Activated CD4-positive, CD25-positive, alpha-beta regulatory T cell treated with anti-CD3 and anti-CD28 coated beads, Interleukin-2, amount 50 U/mL, for 16 hours (primary cell): ENCODE results near the gene CYB5A.

Experiments
- DNase-seq: peaks from one replicate; pipeline ENCODE4 v3.0.0-alpha.2; 2020; ENCODE audit warnings: low read depth, low spot score

The CYB5A gene

GRCh38 chr18:74278058-74278457 lies 13.7 kb downstream of the CYB5A start:
- no peak for DNase-seq

DNA sequence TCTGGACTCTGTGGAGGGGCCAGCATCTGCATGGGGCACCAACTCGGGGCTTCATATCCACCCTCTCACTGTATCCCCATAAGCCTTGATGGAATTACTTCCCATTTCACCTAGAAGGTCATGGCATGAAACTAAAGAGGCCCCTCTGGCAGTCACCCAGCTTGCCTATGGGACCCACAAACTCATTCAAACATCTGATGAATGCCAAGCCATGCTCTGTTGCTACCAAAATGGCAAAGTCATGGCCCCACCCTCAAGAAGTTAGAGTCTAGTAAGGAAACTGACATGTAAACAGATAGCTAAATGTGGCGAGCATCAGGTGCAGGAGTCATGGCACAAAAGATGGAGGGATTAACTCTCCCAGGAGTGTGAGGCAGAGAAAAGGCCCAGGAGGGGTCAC lies 14.5 kb downstream of the CYB5A start:
- DNase-seq = no peak

DNA sequence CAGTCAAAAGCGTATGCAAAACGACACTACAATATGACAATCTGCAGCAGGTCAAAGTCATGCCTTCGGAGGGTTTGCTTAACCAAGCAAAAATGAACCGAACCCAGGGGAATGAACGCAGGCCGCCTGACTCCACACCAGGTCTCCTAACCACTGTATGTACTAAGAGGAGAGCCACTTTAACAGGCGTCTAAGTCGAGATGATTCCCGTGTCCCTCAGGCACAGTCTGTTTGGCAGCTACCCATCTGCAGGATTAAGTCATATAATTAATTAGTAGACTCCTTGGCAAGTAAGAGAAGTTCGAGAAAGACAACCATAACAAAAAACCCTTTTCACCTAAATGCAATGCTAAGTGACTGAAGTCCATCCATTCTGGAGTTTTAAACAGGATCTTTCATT lies 15.2 kb downstream of the CYB5A start:
- DNase-seq = no peak

DNA sequence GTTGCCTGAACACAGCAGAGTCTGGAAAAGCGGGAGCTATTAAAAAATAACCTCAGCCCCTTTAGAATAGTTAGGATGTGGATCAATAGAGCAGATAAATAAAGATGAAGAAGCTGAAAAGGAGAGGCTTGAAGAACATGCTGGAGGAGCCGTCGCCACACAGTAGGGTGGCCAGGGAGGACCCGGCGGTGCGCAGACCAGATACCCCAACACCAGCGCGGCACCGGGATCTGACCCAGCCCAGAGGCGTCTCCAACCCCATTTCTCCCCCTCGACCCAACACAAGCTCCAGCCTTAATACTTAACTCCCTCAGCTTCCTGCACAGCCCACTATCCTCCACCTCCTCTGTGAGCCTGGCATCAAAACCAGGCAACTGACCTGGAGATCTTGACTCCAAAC lies 16.0 kb downstream of the CYB5A start:
- DNase-seq = no peak

DNA sequence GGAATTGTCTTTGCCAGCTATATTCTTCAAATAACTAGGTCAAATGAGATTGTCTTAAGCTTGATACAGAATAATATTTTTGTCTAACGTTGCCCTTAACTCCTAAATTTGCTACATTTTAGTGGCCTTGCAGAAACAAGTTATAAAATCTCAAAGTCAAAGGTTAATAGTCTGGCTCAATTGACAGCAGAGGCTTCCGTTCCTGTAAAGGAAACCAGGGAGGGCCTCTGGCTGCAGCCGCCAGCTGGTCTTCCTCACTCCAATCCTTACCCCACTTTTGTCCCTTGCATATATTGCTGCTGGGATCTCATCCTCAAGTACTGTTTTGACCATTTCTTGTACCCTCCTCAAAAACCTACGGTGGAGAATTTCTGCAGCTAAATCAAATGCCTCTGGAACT lies 17.1 kb downstream of the CYB5A start:
- no peak for DNase-seq

DNA sequence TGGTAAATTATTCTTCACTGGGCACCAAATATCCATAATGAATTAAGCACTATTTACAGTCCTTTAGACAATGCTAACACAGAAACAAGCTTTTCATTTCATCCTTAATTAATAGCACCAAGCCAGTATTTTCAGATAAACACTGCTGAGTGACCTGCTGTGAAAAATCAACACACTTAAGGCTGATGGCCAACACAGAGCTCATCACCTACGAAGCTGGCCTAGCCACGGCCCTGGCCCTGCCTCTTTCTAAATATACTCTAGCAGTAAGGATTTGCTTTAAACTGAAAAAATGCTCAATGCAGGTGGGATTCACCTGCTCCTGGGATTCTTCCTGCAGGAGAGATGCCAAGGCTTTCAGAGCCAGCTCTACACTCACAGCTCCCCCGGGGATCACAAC lies 18.4 kb downstream of the CYB5A start:
- no peak for DNase-seq

- DNase-seq = no peak
Measured at GRCh38 chr18:74271635-74272034, 20.1 kb downstream of the CYB5A start.

- no peak for DNase-seq
Measured at GRCh38 chr18:74268933-74269620, 22.7 kb downstream of the CYB5A start.

DNA sequence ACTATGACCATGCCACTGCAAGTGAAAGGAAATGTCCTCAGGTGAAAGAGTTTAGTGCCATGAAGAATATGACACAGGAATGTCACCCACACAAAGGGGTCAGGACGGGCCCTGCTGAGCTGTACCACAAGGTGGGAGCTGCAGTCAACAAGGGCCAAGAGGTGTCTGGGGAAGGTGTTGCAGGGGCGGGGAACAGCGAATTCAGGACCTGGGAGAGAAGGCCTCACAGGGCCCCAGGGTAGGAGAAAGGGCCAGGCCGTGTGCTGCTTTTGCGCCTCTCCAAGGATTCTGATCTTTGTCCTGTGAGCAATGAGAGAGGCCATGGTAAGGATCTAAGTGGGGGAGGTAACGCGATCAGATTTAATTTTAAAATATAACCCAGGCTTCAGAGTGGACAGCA lies 23.6 kb downstream of the CYB5A start:
- DNase-seq = no peak

DNA sequence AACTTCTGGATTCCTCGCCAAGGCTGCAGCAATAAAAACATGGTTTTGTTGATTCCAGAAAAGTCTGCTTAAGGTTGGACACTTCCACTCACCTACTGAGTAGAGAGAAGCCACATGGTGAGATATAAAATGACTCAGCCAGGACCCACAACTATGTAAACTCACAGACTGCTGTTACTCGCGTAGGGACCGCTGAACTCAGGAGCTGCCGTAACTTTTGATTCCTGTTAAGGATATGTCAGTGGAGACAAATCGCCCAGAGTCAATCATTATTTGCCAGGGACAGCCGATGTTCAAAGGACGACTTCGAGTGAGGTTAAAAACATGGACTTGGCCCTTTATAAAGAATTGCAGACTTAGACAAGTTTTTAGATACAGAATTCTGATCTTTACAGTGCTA lies 25.6 kb downstream of the CYB5A start:
- DNase-seq = no peak

DNA sequence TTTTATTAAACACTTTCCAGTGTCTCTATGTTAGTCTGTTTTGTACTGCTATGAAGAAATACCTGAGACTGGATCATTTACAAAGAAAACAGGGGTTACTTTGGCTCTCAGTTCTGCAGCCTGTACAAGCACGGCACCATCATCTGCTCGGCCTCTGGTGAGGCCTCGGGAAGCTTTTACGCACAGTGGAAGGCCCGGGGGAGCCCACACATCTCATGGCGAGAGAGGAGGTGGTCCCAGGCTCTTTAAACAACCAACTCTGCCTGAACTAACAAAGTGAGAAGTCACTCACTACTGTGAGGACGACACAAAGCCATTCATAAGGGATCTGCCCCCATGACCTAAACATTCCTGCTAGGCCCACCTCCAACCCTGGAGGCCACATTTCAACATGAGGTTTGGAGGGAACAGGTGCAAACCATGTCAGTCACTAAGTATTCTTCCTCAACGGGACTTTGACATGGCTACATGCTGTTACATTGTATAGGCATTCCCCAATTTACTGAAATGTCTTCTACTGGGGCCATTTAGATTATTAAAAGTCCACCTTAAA lies 26.1 kb downstream of the CYB5A start:
- DNase-seq = no peak

DNA sequence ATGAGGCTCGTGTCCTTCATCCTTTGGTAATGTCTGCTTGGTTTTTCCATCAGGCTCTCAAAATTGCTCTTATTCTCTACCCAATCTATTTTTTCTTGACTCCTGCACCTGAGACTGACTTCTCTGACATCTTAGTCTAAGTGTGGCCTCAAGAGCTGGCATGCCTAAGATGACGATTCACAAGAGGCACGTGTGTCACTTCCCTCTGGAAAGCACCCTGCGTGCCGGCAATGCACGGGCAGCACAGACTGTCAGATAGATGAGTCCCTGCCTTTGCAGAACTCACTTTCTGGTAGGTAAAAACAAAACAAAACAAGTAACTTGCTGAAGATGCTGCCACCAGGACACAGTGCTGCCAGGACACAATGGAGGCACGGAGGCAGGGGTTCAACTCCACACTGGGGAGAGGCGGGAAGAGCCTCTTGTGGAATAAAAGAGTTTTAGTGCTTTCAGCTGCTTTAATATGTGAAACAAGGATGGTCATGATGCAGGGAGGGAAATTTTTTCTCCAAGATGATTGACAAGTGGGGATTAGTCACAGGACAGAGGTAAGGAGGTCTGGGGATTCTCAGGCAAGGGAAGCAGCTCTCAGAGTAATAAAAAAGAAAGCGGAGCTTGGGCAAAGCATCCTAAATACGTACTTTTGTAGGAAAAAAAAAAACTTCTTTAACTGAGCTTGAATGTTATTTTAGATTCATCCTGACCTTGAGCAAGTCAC lies 27.3 kb downstream of the CYB5A start:
- DNase-seq = no peak

GRCh38 chr18:74261053-74261713 lies 30.6 kb downstream of the CYB5A start:
- no peak for DNase-seq

- DNase-seq = no peak
Measured at GRCh38 chr18:74259347-74259746, 32.4 kb downstream of the CYB5A start.

DNA sequence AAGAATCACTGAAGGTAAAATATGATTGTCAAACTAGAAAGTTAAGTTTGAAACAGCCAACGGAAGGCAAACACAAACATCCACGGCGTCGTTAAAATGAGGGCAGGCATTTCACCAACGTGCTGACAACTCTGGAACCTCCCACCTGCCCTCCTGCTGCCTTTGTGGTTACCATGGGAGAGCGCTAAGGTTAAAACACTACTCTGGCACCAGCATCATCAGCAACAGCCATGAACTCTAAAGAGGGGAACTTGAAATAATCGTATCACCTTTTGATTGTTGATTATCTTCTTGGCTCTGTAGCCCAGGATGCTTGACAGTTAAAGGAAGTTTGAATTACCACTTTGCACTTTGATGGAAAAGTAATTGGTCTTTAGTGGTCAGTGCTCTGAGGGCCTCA lies 34.7 kb downstream of the CYB5A start:
- DNase-seq = no peak

DNA sequence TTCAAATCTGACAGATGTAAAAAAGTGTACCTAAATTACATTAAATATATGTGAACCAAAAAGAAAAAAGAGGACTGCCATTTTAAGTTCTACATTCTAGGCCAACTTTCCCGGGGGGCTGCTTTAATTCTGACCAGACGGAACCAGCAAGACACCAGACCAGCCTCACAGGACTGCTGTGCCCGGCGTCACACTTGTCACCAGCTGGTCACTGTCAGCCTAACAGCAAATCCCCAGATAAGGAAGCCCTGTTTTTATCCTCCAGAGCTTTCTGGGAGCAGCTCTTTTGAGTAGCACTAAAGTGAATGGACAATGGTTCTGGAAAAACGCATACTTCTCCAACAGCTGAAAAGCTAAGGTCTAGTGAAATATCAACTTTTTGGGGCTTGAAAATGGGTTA lies 35.6 kb downstream of the CYB5A start:
- no peak for DNase-seq

DNA sequence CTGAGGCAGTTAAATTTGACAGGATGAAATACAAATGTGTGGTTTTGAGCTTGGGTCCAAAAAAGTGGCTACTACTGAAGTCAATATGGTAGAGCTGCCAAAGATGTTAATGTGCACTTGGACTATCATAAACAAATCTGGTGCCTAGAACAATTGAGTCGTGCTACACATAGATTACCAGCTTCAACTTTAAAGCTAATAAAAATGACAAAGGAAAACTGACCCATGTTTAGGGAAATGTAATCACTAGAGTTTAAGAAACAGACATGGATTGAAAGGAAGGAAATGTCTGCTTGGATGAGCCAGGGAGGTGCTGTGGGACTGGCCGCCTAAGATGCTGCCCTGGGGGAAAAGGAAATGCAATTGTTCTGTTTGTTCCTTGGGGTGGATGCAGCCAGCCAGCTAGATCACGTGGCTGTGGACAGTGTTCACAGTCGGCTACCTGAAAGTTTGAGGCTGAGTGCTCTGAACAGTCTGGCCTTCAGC lies 36.6 kb downstream of the CYB5A start:
- DNase-seq = no peak

GRCh38 chr18:74252039-74252395 lies 39.7 kb downstream of the CYB5A start:
- no peak for DNase-seq

- DNase-seq = no peak
Measured at GRCh38 chr18:74251297-74252038, 40.3 kb downstream of the CYB5A start.

DNA sequence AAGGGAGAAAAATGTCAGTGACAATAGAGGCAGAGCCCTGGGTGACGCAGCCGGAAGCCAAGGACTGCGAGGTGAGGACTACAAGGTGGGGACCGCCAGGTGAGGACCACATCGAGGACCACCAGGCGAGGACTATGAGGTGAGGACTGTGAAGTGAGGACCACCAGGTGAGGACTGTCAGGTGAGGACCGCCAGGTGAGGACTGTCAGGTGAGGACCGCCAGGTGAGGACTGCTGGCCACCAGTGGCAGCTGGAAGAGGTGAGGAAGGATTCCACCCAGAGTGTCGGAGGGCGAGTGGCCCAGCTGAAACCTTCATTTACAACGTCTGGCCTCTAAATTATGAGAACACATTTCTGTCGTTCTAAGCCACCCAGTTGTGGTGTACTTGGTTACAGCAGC lies 41.6 kb downstream of the CYB5A start:
- DNase-seq = no peak

- DNase-seq = no peak
Measured at GRCh38 chr18:74249181-74249968, 42.4 kb downstream of the CYB5A start.
